ENCODE results near the gene LRP6.

Gene LRP6

GRCh38 chr12:12095021-12095420, 171.8 kb downstream of the LRP6 start:
- CTCF ChIA-PET, result interaction anchor here (0.7 kb wide), 1 partner anchor 233 kb away, joined by 4 read pairs; no protein-coding TSS in a partner anchor
- DNase-seq (ENCODE audit: extremely low spot score), result no peak
- POLR2A ChIA-PET, result no interaction called here
- TF ChIP-seq SUZ12 (IDR thresholded peaks at IDR 0.05) (no peak), L3MBTL2 (conservative IDR thresholded peaks at IDR 0.05) (no peak), CTBP1 (IDR thresholded peaks at IDR 0.05; ENCODE audit: borderline replicate concordance) (no peak)

- POLR2A ChIA-PET, result no interaction called here
- CTCF ChIA-PET, result no interaction called here
These were observed 172.4 kb downstream of the LRP6 start for GRCh38 chr12:12094481-12094880.

DNA sequence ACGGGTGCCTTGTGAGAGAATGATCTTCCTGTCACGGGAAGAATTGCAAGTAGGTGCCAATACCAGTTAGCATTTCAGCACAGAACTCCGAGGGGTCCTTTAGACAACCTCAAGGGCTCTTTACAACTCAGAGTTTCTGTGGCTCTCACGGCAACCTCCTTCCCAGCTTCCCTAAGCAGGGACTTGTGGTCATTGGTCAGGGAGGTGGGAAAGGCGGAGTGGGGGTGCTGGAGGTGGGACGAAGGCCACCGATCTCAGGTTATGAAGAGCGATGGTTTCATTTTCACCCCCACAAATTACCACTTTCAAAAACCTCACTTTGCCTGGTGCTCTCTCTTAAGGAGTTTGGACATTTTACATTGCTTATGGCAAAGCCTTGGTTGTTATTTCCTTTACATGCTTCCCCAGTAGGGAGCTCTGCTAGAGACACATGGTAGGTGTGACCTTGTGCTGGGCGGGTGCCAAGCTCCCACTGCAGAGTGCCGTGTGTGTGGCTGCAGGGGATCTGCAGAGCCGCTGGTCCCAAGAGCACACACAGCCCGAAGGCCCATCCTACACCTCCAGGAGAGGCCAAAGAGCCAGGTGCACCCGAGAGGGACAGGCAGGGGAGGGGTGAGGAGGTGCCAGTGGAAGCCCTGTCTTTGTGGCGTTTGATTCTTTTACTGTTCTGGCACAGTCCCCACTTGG, 174.7 kb downstream of the LRP6 start:
- CTCF ChIA-PET, result no interaction called here
- POLR2A ChIA-PET, result no interaction called here
- no peak for DNase-seq (ENCODE audit: extremely low spot score)
- TF ChIP-seq L3MBTL2 (conservative IDR thresholded peaks at IDR 0.05) (no peak), ZNF384 (IDR thresholded peaks at IDR 0.05) (no peak), ELF4 (IDR thresholded peaks at IDR 0.05) (no peak), BHLHE40 (IDR thresholded peaks at IDR 0.05; ENCODE audit: borderline replicate concordance) (no peak), ARNT (IDR thresholded peaks at IDR 0.05) (no peak), FOXA1 (IDR thresholded peaks at IDR 0.05) (no peak), SUZ12 (IDR thresholded peaks at IDR 0.05) (no peak), NFRKB (IDR thresholded peaks at IDR 0.05) (no peak), CTBP1 (IDR thresholded peaks at IDR 0.05; ENCODE audit: borderline replicate concordance) (no peak), LEF1 (IDR thresholded peaks at IDR 0.05; ENCODE audit: borderline replicate concordance) (no peak), HDGF (IDR thresholded peaks at IDR 0.05; ENCODE audit: borderline replicate concordance) (no peak), FOXM1 (IDR thresholded peaks at IDR 0.05; ENCODE audit: borderline replicate concordance) (no peak), FOXK2 (IDR thresholded peaks at IDR 0.05) (no peak), SP1 (IDR thresholded peaks at IDR 0.05) (no peak), TARDBP (IDR thresholded peaks at IDR 0.05) (no peak)
- TF ChIP-seq, protein P1, sequence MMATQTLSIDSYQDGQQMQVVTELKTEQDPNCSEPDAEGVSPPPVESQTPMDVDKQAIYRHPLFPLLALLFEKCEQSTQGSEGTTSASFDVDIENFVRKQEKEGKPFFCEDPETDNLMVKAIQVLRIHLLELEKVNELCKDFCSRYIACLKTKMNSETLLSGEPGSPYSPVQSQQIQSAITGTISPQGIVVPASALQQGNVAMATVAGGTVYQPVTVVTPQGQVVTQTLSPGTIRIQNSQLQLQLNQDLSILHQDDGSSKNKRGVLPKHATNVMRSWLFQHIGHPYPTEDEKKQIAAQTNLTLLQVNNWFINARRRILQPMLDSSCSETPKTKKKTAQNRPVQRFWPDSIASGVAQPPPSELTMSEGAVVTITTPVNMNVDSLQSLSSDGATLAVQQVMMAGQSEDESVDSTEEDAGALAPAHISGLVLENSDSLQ (IDR thresholded peaks at IDR 0.05), result no peak

More at GRCh38 chr12:12094481-12094880, 172.4 kb downstream of the LRP6 start:
- no peak for DNase-seq (ENCODE audit: extremely low spot score)
- TF ChIP-seq L3MBTL2 (conservative IDR thresholded peaks at IDR 0.05), result no peak
- TF ChIP-seq ARNT (IDR thresholded peaks at IDR 0.05), result no peak
- no peak for TF ChIP-seq ELF4 (IDR thresholded peaks at IDR 0.05)
- TF ChIP-seq LEF1 (IDR thresholded peaks at IDR 0.05; ENCODE audit: borderline replicate concordance), result no peak
- no peak for TF ChIP-seq ZNF384 (IDR thresholded peaks at IDR 0.05)

GRCh38 chr12:12091071-12091470, 175.8 kb downstream of the LRP6 start:
- TF ChIP-seq ARNT (IDR thresholded peaks at IDR 0.05) (no peak), HDGF (IDR thresholded peaks at IDR 0.05; ENCODE audit: borderline replicate concordance) (no peak)
- no peak for DNase-seq (ENCODE audit: extremely low spot score)
- ChIA-PET POLR2A (no interaction called here), CTCF (interaction anchor here (0.6 kb wide), 1 partner anchor 1182 kb away, joined by 4 read pairs; no protein-coding TSS in a partner anchor)

DNA sequence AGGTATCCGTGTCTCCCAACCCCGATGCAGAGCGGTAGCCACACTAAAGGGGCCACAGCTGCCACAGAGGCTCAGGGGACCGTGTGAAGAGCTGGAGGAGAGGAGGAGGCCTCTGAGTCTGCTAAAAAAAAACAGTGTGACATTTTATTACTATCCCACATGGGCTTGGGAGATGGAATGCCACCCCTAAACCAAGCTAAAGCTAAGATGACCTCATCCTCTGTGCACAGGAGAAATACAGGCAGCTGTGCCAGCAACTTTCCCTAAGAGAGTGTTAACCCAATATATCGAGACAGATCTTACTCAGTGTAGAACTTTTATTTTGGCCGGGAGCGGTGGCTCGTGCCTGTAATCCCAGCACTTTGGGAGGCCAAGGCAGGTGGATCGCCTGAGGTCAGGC, 178.1 kb downstream of the LRP6 start:
- ChIA-PET CTCF (no interaction called here), POLR2A (interaction anchor here (0.6 kb wide), 1 partner anchor 268 kb away, joined by 3 read pairs; the partner anchor contains the start of gene BORCS5)
- TF ChIP-seq FOXM1 (IDR thresholded peaks at IDR 0.05; ENCODE audit: borderline replicate concordance), result no peak
- no peak for TF ChIP-seq LEF1 (IDR thresholded peaks at IDR 0.05; ENCODE audit: borderline replicate concordance)
- TF ChIP-seq HDGF (IDR thresholded peaks at IDR 0.05; ENCODE audit: borderline replicate concordance), result no peak
- TF ChIP-seq, protein P1 (IDR thresholded peaks at IDR 0.05), result no peak
- no peak for TF ChIP-seq CTBP1 (IDR thresholded peaks at IDR 0.05; ENCODE audit: borderline replicate concordance)
- TF ChIP-seq SP1 (IDR thresholded peaks at IDR 0.05), result no peak
- TF ChIP-seq ARNT (IDR thresholded peaks at IDR 0.05), result no peak
- no peak for TF ChIP-seq BHLHE40 (IDR thresholded peaks at IDR 0.05; ENCODE audit: borderline replicate concordance)
- no peak for TF ChIP-seq FOXA1 (IDR thresholded peaks at IDR 0.05)
- no peak for TF ChIP-seq TARDBP (IDR thresholded peaks at IDR 0.05)
- TF ChIP-seq ELF4 (IDR thresholded peaks at IDR 0.05), result no peak
- no peak for TF ChIP-seq NFRKB (IDR thresholded peaks at IDR 0.05)
- DNase-seq (ENCODE audit: extremely low spot score), result no peak

DNA sequence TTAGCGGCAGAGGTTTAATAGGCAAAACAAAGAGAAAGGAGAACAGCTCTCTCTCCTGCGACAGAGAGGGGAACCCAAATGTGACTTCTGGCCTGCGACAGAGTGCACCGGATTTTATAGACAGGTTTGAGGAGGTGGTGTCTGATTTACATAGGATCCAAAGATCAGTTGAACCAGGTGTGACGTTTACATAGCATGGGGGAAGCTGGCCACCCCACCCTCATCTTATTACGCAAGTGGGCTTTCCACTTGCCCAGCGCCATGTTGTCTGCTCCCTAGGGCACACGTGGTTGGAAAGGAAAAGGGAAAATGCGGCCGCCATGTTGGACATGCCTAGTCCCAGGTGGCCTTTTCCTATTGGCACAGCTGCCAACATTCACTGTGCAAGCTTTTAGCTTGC, 178.7 kb downstream of the LRP6 start:
- TF ChIP-seq ELF4 (IDR thresholded peaks at IDR 0.05), result no peak
- no peak for TF ChIP-seq HDGF (IDR thresholded peaks at IDR 0.05; ENCODE audit: borderline replicate concordance)
- no peak for TF ChIP-seq L3MBTL2 (conservative IDR thresholded peaks at IDR 0.05)
- no peak for TF ChIP-seq CTBP1 (IDR thresholded peaks at IDR 0.05; ENCODE audit: borderline replicate concordance)
- TF ChIP-seq BHLHE40 (IDR thresholded peaks at IDR 0.05; ENCODE audit: borderline replicate concordance), result no peak
- no peak for TF ChIP-seq FOXA1 (IDR thresholded peaks at IDR 0.05)
- TF ChIP-seq SP1 (IDR thresholded peaks at IDR 0.05), result no peak
- TF ChIP-seq SUZ12 (IDR thresholded peaks at IDR 0.05), result no peak
- TF ChIP-seq ARNT (IDR thresholded peaks at IDR 0.05), result no peak
- no peak for TF ChIP-seq ZNF384 (IDR thresholded peaks at IDR 0.05)
- no peak for TF ChIP-seq LEF1 (IDR thresholded peaks at IDR 0.05; ENCODE audit: borderline replicate concordance)
- no peak for DNase-seq (ENCODE audit: extremely low spot score)
- ChIA-PET CTCF (no interaction called here), POLR2A (interaction anchor here (0.6 kb wide), 1 partner anchor 268 kb away, joined by 3 read pairs; the partner anchor contains the start of gene BORCS5)

GRCh38 chr12:12087693-12088034, 179.2 kb downstream of the LRP6 start:
- POLR2A ChIA-PET, result no interaction called here
- TF ChIP-seq TARDBP (IDR thresholded peaks at IDR 0.05) (no peak), FOXK2 (IDR thresholded peaks at IDR 0.05) (no peak), SUZ12 (IDR thresholded peaks at IDR 0.05) (no peak), L3MBTL2 (conservative IDR thresholded peaks at IDR 0.05) (no peak), FOXM1 (IDR thresholded peaks at IDR 0.05; ENCODE audit: borderline replicate concordance) (no peak), HDGF (IDR thresholded peaks at IDR 0.05; ENCODE audit: borderline replicate concordance) (no peak), FOXA1 (IDR thresholded peaks at IDR 0.05) (no peak), CTBP1 (IDR thresholded peaks at IDR 0.05; ENCODE audit: borderline replicate concordance) (no peak), ELF4 (IDR thresholded peaks at IDR 0.05) (no peak), ZNF384 (IDR thresholded peaks at IDR 0.05) (no peak), SP1 (IDR thresholded peaks at IDR 0.05) (no peak), NFRKB (IDR thresholded peaks at IDR 0.05) (no peak), BHLHE40 (IDR thresholded peaks at IDR 0.05; ENCODE audit: borderline replicate concordance) (no peak)
- CTCF ChIA-PET, result interaction anchor here (0.5 to 0.9 kb wide), 2 partner anchors 11 to 240 kb away, joined by 3 read pairs; no protein-coding TSS in a partner anchor
- DNase-seq (ENCODE audit: extremely low spot score), result no peak

Data from HEK293T (cell line).